ENCODE results near the gene WWC1.

WWC1 gene

DNA sequence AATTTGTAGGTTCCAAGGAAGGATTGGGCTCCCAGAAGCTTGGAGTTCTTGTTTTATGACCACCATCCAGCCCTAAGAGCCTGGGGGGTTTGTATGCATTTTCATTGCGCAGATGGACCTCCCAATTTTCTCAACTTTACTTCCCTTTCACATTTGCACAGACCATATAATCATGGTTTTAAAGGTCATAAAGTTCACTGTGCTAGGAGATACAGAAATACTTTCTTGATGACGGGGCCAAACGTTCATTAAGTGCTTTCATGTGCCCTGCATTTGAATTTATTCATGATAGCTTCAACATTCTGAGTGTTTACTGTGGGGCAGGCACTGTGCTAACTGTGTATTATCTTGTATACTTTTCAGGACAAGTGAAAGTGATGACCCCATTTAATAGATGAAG is 51.5 kb downstream of the WWC1 start:
- no peak for TF ChIP-seq ZNF274 (IDR thresholded peaks at IDR 0.05; ENCODE audit: low read depth, low read length)
- H3K4me3 ChIP-seq (ENCODE audit: low read length): no peak overlapping the region

DNA sequence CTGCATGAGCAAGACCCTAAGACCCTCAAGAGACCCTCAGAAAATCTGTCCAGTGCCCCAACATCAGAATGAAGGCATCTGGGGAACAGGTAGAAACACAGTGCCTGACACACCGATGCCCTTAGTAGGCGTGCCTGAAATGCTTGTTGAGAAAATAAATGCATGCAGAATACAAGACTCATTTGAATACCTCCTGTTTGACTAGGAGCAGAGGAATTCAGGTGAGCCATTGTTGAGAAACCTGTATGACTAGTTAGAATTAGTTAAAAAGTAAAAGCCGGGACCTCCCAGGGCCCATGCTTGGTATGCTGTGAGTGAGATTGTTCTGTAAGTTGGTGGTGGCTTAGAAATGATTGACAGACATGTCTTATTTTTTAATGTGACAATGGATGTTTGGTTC is 55.0 kb downstream of the WWC1 start:
- TF ChIP-seq ZNF274 (IDR thresholded peaks at IDR 0.05; ENCODE audit: low read depth, low read length): no peak
- no peak overlapping the region for H3K4me3 ChIP-seq (ENCODE audit: low read length)

DNA sequence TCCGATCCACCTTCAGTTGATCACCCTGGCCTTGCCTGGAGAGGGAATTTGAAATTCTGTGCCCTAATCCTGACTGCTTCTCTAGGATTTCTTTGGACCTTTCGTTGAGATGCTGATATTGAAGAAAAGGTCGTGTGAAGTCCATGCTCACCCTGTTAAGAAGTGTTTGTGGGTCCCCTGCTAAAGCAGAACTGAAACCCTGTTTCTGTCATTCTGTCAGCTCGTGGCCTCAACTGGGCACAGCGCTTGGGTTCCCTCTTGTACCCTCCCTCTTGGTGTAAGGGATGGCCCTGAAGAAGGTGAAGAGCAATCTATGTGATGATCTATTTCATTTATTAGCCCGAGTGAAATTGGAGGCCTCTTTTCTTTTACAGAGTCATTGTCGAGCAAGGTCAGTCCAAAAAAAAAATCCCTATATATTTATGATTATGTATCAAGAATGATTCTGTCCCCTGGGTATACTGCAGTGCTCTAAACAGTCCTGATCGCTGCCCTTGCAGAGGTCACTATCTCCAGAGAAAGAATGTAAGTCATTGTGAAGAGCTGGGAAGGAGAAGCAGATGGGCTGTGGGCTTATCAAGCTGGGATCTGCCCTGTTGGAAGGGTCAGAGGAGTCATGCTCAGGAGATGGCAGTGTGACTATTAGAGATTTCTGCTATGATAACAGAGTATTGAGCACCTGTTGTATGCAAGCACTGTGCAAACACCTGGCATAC is 56.1 kb downstream of the WWC1 start:
- H3K4me3 ChIP-seq (ENCODE audit: low read length): no peak overlapping the region
- TF ChIP-seq ZNF274 (IDR thresholded peaks at IDR 0.05; ENCODE audit: low read depth, low read length): no peak

DNA sequence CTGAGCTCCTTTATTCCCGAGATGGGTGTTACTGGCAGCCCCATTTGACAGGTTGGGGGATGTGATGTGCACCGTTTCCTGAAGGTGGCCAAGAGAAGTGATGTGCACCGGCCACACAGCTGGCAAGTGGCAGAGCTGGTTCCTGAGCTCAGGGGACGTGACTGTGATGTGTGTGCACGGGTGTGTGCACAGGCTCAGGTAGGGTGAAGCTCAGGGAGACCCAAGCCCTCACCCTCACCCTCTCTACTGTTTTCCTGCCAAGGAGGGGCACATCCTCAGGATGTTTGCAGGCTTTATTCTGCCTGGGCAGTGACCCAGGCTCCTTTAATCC is 56.6 kb downstream of the WWC1 start:
- H3K4me3 ChIP-seq (ENCODE audit: low read length): no peak overlapping the region
- TF ChIP-seq ZNF274 (IDR thresholded peaks at IDR 0.05; ENCODE audit: low read depth, low read length): no peak

DNA sequence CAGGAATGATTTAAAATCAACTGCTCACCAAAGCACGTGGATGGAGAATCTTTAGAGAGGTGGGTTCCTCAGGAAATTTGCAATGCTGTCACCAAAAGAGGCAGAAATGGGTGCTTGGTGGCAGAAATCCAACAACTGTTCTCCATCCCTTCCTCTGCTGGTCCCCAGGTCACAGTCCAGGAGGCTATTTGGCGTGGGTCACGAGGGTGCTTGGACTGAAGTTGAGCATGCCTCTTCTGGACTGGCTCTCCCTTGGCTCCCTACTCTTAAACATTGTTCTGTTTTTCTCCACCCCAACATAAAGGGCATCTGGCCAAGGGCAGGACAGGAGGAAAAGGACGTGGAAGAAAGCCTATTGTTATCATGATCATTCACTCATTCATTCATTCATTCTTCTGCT is 58.9 kb downstream of the WWC1 start:
- TF ChIP-seq ZNF274 (IDR thresholded peaks at IDR 0.05; ENCODE audit: low read depth, low read length): no peak
- H3K4me3 ChIP-seq (ENCODE audit: low read length): no peak overlapping the region

DNA sequence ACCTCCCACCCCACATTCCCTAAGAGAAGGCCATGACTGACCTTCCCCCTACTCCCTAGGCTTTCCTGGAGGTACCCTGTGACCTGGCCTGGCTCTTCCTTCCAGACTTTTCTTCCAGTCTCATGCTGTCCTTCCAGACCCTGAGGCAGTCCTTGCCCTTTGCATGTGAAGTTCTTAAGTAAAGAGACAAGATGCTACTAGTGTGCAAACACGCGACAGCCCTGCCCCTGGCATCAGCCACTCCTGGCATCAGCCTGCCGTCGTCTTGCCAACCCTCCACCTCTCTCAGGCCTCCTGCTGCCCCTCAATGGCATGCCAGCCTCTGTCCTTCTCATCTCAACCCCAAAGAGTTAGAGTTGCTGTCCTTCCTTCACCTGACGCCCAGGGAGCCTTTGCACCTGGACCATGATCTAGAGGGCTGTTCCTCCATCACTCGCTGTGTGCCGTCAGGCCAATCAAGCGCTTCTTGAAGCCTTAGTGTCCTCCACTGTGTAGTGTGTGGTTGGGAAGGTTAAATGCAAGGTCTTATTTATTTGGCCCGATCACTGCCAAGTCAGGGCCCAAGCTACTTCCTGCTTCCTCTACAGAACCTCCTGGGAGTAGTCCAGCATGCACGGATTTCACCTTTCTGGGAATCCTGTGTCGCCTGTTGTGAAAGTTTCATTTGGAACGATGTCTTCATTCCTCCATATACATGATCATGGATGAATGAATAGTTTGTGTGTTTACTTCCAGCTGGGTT is 61.9 kb downstream of the WWC1 start:
- TF ChIP-seq ZNF274 (IDR thresholded peaks at IDR 0.05; ENCODE audit: low read depth, low read length): no peak
- no peak overlapping the region for H3K4me3 ChIP-seq (ENCODE audit: low read length)

DNA sequence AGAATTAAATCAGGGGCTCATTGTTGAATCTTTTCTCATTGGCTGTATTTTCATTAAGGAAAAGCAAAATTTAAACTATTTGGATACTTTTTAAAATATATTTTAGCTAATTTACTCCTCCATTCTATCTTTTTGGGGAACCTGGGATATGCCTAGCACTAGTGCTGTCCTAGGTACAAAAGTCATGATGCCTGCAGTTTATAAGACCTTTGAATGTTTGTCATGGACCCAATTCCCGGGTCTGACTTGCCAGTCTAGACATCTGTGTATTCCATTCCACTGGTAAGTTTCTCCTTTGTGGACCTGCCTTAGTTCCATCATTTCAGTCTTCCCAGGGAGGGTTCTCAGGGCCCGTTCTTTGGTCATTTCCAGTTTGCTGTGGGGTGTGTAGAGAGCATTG is 63.0 kb downstream of the WWC1 start:
- no peak for TF ChIP-seq ZNF274 (IDR thresholded peaks at IDR 0.05; ENCODE audit: low read depth, low read length)
- H3K4me3 ChIP-seq (ENCODE audit: low read length): no peak overlapping the region

DNA sequence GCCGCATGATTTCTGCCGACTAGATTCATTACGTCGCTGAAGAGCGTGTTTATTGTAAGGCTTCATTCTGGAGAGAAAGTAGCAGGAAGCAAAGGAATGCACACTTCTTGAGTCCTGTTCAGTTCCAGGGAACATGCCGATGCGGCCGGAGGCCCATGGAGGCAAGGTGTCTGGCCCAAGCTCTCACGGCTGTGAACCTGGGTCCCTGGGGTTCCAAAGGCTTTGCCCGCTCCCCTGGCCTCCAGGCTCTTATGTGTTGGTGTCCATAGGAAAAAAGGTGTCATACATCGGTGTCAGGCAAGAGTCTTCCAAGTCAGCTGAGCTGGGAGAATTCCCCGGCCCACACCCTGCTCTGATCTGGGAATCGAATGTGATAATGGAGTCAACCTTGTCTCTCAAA is 64.7 kb downstream of the WWC1 start:
- TF ChIP-seq ZNF274 (IDR thresholded peaks at IDR 0.05; ENCODE audit: low read depth, low read length): no peak
- H3K4me3 ChIP-seq (ENCODE audit: low read length): no peak overlapping the region

DNA sequence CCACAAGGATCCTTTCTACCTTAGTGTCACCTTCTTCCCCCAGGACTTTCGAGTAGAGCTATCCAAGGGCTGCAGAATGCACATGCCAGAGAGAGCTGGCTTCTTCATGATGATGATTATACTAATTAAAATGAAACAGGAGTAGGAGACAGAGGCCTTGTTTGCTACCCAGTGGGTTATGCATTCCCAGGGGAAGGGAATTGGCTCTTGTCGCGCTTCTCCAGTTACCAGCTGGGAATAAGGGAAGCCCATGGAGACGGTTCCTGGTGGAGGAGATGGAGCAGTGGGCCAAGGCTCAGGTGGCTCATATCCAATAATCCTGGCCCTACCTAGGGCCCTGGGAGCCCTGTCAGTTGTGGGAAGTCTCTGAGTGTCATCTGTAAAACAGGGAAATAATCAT is 65.1 kb downstream of the WWC1 start:
- TF ChIP-seq ZNF274 (IDR thresholded peaks at IDR 0.05; ENCODE audit: low read depth, low read length): no peak
- H3K4me3 ChIP-seq (ENCODE audit: low read length): no peak overlapping the region

DNA sequence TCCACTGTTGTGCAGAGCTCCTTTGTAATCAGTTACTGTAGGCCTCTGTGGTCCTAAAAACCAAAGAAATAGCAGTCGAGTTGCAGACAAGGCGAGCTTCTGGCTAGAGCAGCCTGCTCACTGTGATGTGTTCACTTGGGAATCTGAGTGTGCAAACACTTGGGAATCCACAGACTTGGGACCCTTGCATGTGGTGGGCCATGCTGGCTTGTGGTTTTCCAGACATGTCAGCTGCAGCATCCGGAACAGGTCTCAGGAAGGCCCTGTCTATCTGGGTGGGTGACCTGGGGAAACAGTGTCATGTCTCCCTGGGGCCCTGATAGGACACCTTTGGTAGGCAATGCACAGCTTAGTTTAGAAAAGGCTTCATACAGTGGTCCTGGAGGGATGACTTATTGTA is 66.4 kb downstream of the WWC1 start:
- no peak overlapping the region for H3K4me3 ChIP-seq (ENCODE audit: low read length)
- TF ChIP-seq ZNF274 (IDR thresholded peaks at IDR 0.05; ENCODE audit: low read depth, low read length): no peak

DNA sequence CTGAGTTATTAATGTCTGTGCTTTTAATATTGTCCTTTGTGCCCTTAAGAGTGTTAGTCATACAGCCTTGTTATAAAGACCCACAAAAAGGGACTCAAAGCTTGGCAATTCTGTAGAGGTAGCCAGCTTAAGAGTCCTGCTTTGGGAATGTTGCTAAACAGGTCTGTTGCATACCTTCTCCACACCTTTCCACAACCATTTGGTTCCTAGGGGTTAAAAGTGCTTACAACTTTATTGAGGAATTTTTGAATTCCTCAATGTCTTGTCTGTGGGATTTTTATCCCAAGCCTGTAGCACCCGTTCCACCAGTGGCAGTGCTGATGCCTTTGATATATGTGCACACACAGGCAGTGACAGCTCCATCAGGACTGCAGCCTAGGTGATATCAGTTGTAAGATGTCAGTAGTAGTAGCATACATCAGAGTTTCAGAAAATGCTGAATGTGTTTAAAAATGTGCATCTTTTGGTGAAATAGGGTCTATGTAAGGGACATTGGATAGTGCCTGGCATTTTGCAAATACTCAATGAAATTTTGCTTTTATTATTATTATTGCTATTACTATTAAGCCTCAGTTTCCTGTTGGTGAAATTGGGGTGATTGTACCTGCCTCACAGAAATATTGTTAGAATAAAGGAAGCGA is 68.5 kb downstream of the WWC1 start:
- H3K4me3 ChIP-seq (ENCODE audit: low read length): no peak overlapping the region
- TF ChIP-seq ZNF274 (IDR thresholded peaks at IDR 0.05; ENCODE audit: low read depth, low read length): no peak

DNA sequence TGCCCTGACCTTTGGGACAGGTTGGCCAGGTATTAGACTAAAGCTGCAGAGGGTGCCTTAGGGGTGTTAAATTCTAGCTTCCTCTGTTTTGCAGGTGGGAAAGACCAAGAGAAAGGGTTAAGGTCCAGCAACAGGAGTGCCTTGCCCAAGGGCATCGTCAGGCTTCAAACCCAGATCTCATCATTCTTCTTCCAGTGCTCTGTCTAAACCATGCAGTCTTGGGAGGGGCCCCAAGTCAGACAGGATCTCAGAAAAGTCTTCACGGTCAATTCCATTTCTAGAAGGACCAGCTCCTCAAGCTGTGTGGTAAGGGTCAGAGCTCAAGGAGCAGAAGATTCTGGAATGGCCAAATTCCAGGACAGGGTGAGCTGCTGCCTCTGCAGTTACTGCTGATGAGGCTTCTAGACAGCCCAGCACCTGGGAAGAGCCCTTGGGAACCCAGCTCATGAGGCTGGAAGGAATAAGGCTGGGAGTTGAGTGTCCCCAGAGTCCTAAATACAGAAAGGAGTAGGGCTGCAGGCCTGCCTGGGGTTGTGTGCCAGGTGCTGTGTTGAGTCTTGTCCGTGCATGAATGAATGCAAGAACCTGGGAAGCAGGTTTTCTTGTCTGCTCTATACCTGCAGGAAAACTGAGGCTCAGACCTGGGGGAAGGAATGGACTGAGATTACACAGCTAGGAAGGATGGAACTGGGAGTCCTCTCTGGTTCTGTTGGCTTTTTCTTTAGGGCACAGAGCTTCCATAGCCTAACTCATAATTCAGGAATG is 69.3 kb downstream of the WWC1 start:
- no peak for TF ChIP-seq ZNF274 (IDR thresholded peaks at IDR 0.05; ENCODE audit: low read depth, low read length)
- no peak overlapping the region for H3K4me3 ChIP-seq (ENCODE audit: low read length)

DNA sequence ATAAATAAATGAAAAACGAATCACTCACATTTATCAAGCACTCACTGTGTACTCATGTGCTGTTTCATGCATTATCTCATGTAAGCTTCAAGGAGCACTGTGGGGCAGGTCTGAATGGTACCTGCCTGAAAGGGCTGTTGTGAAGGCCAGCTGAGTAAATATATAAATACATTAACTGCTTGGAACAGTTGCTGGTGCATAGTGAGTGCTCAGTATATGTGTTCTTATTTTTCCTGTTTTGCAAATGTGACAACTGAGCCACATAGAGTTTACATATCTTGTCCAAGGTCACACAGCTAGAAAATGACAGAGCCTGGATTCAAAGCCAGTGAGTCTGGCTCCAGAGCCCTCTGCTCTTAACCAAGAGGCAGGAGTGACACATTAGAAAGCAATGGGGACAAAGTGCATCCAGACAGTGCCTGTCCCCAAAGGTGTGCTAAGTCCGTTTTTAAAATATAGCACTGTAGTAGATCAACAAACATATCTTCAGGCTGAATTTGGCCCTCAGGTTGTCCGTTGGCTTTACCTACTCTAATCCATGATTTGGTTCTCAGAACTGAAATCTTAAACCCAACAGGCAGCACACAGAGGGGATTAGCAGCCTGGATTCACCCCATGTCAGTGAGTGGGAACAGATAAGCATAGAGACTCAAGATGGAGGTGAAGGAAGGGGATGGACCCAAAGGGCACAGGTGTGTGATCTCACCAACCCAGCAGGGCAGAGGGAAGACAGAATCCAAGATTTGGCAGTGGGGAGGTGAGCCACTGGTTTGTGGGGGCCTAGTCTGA is 70.8 kb downstream of the WWC1 start:
- no peak overlapping the region for H3K4me3 ChIP-seq (ENCODE audit: low read length)
- TF ChIP-seq ZNF274 (IDR thresholded peaks at IDR 0.05; ENCODE audit: low read depth, low read length): no peak

DNA sequence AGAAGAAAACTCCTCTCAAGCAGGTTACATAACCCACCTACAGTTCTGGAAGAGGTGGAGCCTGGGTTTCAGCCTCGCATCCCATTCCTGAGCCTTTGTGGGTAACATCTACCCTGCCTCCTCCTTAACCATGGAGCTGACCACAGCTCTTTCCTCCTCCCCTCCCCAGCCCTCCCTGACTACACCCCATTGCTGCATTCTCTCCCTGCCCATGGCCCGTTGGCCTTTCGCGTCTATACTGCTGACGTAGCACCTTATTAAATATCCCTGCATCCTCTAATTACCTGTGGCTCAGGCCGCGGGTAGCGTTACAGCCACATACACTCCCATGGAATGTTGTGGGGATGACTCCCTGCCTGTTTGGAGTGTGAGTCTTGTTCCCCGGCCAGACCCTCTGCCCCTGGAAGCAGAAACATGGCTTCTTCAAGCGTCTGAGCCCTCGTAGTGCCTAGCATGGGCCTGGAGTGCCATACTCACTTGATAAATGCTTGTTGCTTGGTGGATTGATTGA is 72.8 kb downstream of the WWC1 start:
- no peak overlapping the region for H3K4me3 ChIP-seq (ENCODE audit: low read length)
- no peak for TF ChIP-seq ZNF274 (IDR thresholded peaks at IDR 0.05; ENCODE audit: low read depth, low read length)

All from GM08714 (cell line).